ENCODE results near the gene MUS81.

The MUS81 gene

GRCh38 chr11:65862191-65862735 is 2.0 kb downstream of the MUS81 start:
- no peak for DNase-seq (ENCODE audit: low spot score)
- in situ Hi-C loops (cut with MboI; ENCODE audit: low pct_unique_long_range_greater_than_20kb, low sequenced_read_pairs, unreplicated experiment) = no loop called here
- no peak for TF ChIP-seq CTCF (IDR thresholded peaks at IDR 0.05; ENCODE audit: extremely low read depth, insufficient read depth, missing control alignments)

- in situ Hi-C loops (cut with MboI; ENCODE audit: low pct_unique_long_range_greater_than_20kb, low sequenced_read_pairs, unreplicated experiment) = no loop called here
- TF ChIP-seq CTCF (IDR thresholded peaks at IDR 0.05; ENCODE audit: extremely low read depth, insufficient read depth, missing control alignments) = no peak
- no peak for DNase-seq (ENCODE audit: low spot score)
Measured at GRCh38 chr11:65862941-65863888, 3.0 kb downstream of the MUS81 start.

DNA sequence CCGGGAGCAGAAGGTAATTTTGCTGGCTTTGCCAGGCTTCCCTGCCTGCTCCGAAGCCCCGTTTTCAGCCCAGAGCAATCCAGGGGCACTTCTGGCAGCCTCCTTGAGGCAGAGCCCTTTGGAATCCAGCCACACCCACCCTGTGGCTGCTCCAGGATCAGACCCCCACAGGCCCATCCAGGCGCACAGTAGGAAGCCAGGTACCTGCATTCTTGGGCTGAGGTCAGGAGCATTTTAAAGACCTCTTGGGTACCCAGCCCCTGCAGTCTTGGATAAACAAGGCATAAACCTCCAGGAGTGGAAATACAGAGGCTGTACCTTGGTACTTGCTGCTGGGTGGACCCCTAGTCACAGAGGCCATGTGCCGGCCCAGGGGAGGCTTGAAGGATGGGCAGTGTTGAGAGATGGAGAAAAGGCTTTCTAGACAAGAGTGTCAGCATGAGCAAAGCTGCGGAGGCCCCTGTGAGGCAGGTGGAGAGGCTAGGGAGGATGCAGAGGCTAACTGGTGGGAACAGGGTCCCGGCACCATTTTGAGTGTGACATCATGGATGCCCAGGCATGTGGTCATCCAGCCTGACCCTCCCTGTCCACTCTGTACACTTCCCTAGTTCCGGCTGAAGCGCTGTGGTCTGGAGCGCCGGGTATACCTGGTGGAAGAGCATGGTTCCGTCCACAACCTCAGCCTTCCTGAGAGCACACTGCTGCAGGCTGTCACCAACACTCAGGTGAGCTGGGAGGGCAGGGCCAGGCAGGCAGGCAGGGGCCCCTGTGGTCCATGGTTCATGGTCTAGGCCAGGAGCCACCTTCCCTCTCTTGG is 3.9 kb downstream of the MUS81 start:
- in situ Hi-C loops (cut with MboI; ENCODE audit: low pct_unique_long_range_greater_than_20kb, low sequenced_read_pairs, unreplicated experiment) = no loop called here
- no peak for TF ChIP-seq CTCF (IDR thresholded peaks at IDR 0.05; ENCODE audit: extremely low read depth, insufficient read depth, missing control alignments)

DNA sequence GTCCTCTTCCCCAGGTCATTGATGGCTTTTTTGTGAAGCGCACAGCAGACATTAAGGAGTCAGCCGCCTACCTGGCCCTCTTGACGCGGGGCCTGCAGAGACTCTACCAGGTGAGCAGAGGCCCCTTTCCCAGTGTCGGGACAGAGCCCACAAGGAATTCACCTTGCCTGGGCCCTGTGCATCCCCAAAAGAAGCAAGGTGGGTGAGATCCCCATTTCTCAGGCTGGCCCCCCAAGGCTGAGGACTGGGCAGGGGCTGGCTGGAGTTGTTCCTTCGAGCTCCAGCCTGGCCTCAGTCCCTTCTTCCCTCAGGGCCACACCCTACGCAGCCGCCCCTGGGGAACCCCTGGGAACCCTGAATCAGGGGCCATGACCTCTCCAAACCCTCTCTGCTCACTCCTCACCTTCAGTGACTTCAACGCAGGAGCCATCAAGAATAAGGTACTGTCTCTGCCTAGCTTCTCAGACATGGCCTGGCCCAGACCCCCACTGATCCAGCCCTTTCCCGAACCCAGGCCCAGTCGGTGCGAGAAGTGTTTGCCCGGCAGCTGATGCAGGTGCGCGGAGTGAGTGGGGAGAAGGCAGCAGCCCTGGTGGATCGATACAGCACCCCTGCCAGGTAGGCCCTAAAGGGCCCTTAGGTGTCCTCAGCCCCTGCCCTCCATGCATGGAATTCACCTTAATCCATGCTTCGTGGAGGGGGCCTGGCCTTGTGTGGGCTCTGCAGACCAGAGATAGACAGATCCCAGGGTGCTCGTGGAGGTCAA is 4.7 kb downstream of the MUS81 start:
- in situ Hi-C loops (cut with MboI; ENCODE audit: low pct_unique_long_range_greater_than_20kb, low sequenced_read_pairs, unreplicated experiment) = no loop called here
- no peak for TF ChIP-seq CTCF (IDR thresholded peaks at IDR 0.05; ENCODE audit: extremely low read depth, insufficient read depth, missing control alignments)
- no peak for DNase-seq (ENCODE audit: low spot score)

More for the DNA sequence above, 3.9 kb downstream of the MUS81 start:
- no peak for DNase-seq (ENCODE audit: low spot score)

- no peak for TF ChIP-seq CTCF (IDR thresholded peaks at IDR 0.05; ENCODE audit: extremely low read depth, insufficient read depth, missing control alignments)
- no peak for DNase-seq (ENCODE audit: low spot score)
- in situ Hi-C loops (cut with MboI; ENCODE audit: low pct_unique_long_range_greater_than_20kb, low sequenced_read_pairs, unreplicated experiment) = no loop called here
Measured at GRCh38 chr11:65865550-65866172, 5.4 kb downstream of the MUS81 start.

All from GM13977 (cell line).